MM.1S (cell line): Measurements from ENCODE around the gene ERICH4.

ENCODE experiments used
- DNase-seq: peaks from one replicate; pipeline ENCODE4 v3.0.0-alpha.2; 2015
- H2AFZ ChIP-seq: fragments of 300-600 bp; sonication (generic); 2 replicates; pipeline ENCODE4 v1.6.0; 2016; ENCODE audit warnings: antibody characterized with exemption, low read length
- H3F3A ChIP-seq: fragments of 300-600 bp; sonication (generic); 2 replicates; pipeline ENCODE4 v1.6.1; 2016; ENCODE audit warnings: mild to moderate bottlenecking, antibody characterized with exemption, low read length, moderate library complexity, mixed read lengths; ENCODE audit not compliant: insufficient read depth
- H3K27ac ChIP-seq: fragments of 300-600 bp; sonication (generic); 2 replicates; pipeline ENCODE4 v1.5.1; 2016; ENCODE audit warnings: mild to moderate bottlenecking, low read length
- H3K27me3 ChIP-seq: fragments of 300-600 bp; sonication (generic); replicated peaks from 2 replicates; pipeline ENCODE4 v1.6.0; 2016; ENCODE audit warnings: low read length; ENCODE audit not compliant: insufficient read depth
- H3K36me3 ChIP-seq: fragments of 300-600 bp; sonication (generic); replicated peaks from 2 replicates; pipeline ENCODE4 v1.6.1; 2016; ENCODE audit warnings: mild to moderate bottlenecking, low read length, mixed read lengths; ENCODE audit not compliant: insufficient read depth
- H3K4me1 ChIP-seq: fragments of 300-600 bp; sonication (generic); 2 replicates; pipeline ENCODE4 v1.6.1; 2016; ENCODE audit warnings: low read length, mixed read lengths
- H3K4me2 ChIP-seq: fragments of 300-600 bp; sonication (generic); 2 replicates; pipeline ENCODE4 v1.6.0; 2016; ENCODE audit warnings: low read depth, low read length
- H3K4me3 ChIP-seq: fragments of 300-600 bp; sonication (generic); 2 replicates; pipeline ENCODE4 v1.5.1; 2016; ENCODE audit warnings: low read length, mixed read lengths
- H3K79me2 ChIP-seq: fragments of 300-600 bp; sonication (generic); 2 replicates; pipeline ENCODE4 v1.6.1; 2016; ENCODE audit warnings: mixed run types, low read length, mixed read lengths
- H3K9ac ChIP-seq: fragments of 300-600 bp; sonication (generic); 2 replicates; pipeline ENCODE4 v1.6.1; 2016; ENCODE audit warnings: low read length, mixed read lengths
- H3K9me2 ChIP-seq: fragments of 300-600 bp; sonication (generic); replicated peaks from 2 replicates; pipeline ENCODE4 v1.6.1; 2016; ENCODE audit warnings: mild to moderate bottlenecking, low read length, mixed read lengths; ENCODE audit not compliant: insufficient read depth
- H3K9me3 ChIP-seq: fragments of 300-600 bp; sonication (generic); replicated peaks from 2 replicates; pipeline ENCODE4 v1.6.1; 2016; ENCODE audit warnings: mild to moderate bottlenecking, low read length, mixed read lengths; ENCODE audit not compliant: insufficient read depth
- H4K20me1 ChIP-seq: fragments of 300-600 bp; sonication (generic); 2 replicates; pipeline ENCODE4 v1.6.1; 2016; ENCODE audit warnings: mild to moderate bottlenecking, low read length, moderate library complexity, mixed read lengths; ENCODE audit not compliant: insufficient read depth
- CTCF ChIP-seq: fragments of 300-600 bp; sonication (generic); IDR thresholded peaks from 2 replicates; pipeline ENCODE4 v1.5.1; 2016; ENCODE audit warnings: antibody characterized with exemption, low read length, mixed read lengths
- EZH2 ChIP-seq: fragments of 300-600 bp; sonication (generic); optimal IDR thresholded peaks from 2 replicates; pipeline ENCODE3; 2017; ENCODE audit warnings: low read depth, mild to moderate bottlenecking, antibody characterized with exemption, low read length, mixed read lengths
- EZH2phosphoT487 ChIP-seq: fragments of 300-600 bp; sonication (generic); IDR thresholded peaks from 2 replicates; pipeline ENCODE4 v1.6.1; 2018; ENCODE audit warnings: antibody characterized with exemption, low read length

ERICH4 gene

GRCh38 chr19:41430922-41431321, 12.0 kb upstream of the ERICH4 start:
- DNase-seq: no peak
- Histone ChIP-seq H3F3A (no peaks in the 10 kb centered on the region), H3K27ac (no peak overlapping the region), H3K4me3 (no peak overlapping the region), H3K79me2 (no peaks in the 10 kb centered on the region), H3K9ac (no peak overlapping the region), H3K9me3 (no peaks in the 10 kb centered on the region), H4K20me1 (no peaks in the 10 kb centered on the region), H2AFZ (no peak overlapping the region), H3K4me1 (no peaks in the 10 kb centered on the region), H3K27me3 (no peaks in the 10 kb centered on the region), H3K9me2 (no peaks in the 10 kb centered on the region), H3K4me2 (no peak overlapping the region), H3K36me3 (no peaks in the 10 kb centered on the region)
- no peak for TF ChIP-seq EZH2phosphoT487
- no peak for TF ChIP-seq EZH2
- TF ChIP-seq CTCF: no peak

DNA sequence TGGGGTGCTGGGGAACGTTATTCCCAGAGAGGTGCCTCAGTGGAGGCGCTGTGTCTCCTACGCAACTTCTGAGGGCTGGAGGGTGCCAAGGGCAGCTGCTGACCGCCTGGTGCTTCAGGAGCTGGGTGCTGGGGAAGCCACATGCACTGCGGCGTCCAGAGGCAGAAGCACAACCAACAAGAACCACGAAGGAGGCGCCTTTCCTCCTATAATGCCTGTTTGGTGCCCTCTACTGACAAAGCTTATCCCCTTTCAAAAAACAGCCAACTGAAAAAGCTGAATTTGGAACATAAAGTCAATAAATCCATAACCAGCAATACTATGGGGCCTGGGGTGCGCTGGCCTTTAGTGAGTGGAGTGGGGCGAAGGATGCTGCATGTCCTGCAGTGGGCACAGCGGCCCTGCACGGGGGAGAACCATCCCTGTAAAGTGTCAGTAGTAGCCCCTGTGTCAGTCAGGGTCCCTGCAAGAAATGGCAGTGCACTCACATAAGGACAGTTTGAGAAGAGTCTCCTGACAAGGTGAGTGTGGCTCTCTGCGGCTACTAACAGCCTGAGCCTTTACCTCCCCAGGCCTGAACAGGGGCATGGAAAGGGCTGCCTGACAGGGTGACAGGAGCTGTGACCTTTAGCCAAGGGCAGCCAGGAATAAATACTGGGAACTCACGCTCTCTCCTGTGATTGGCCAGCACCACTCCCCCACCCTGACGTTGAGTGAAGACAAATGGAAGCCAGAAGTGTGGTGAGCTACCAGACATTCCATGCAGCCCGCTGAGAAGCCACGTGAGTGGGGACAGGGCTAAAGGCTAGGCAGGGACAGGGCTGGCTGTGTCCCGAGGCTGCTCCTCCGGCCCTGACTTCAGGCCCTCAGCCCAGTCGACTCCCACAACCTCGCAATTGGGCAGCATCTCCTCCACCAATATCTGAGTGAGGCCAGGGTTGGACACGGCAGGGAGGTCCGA, 11.2 kb upstream of the ERICH4 start:
- Histone ChIP-seq H3K4me3 (no peak overlapping the region), H3F3A (no peaks in the 10 kb centered on the region), H3K9me3 (no peaks in the 10 kb centered on the region), H3K9ac (no peak overlapping the region), H3K36me3 (no peaks in the 10 kb centered on the region), H3K9me2 (no peaks in the 10 kb centered on the region), H3K4me2 (no peak overlapping the region), H4K20me1 (no peaks in the 10 kb centered on the region), H3K27ac (no peak overlapping the region), H3K79me2 (no peaks in the 10 kb centered on the region), H3K27me3 (no peaks in the 10 kb centered on the region), H2AFZ (no peak overlapping the region), H3K4me1 (no peaks in the 10 kb centered on the region)
- no peak for TF ChIP-seq EZH2phosphoT487
- no peak for TF ChIP-seq EZH2
- no peak for TF ChIP-seq CTCF
- no peak for DNase-seq

GRCh38 chr19:41433171-41433570, 9.8 kb upstream of the ERICH4 start:
- Histone ChIP-seq H3K9ac (no peak overlapping the region), H3K9me3 (no peaks in the 10 kb centered on the region), H3K4me3 (no peak overlapping the region), H4K20me1 (no peaks in the 10 kb centered on the region), H3K27ac (no peak overlapping the region), H3K4me1 (no peaks in the 10 kb centered on the region), H3F3A (no peaks in the 10 kb centered on the region), H3K9me2 (no peaks in the 10 kb centered on the region), H3K79me2 (peaks cover 4% of the 10 kb centered on the region), H3K36me3 (no peaks in the 10 kb centered on the region), H2AFZ (no peak overlapping the region), H3K4me2 (no peak overlapping the region), H3K27me3 (no peaks in the 10 kb centered on the region)
- TF ChIP-seq CTCF: no peak
- TF ChIP-seq EZH2phosphoT487: no peak
- TF ChIP-seq EZH2: no peak
- DNase-seq: no peak
